ENCODE data around the gene MINAR1.

Gene MINAR1

GRCh38 chr15:79458491-79458890 lies 26.4 kb downstream of the MINAR1 start:
- Histone ChIP-seq H3K9ac (ENCODE audit: low read length) (no peak overlapping the region), H3K9me3 (ENCODE audit: insufficient read depth, low read depth, low read length) (no peaks in the 10 kb centered on the region), H3K79me1 (ENCODE audit: low read length) (no peaks in the 10 kb centered on the region), H2BK5ac (ENCODE audit: low read depth, low read length, poor library complexity) (no peak overlapping the region), H2BK120ac (ENCODE audit: insufficient read depth, low read length, poor library complexity) (no peak overlapping the region), H3K4me1 (ENCODE audit: control insufficient read depth in 1 of 2, insufficient read depth in 2 of 2, low read length in 2 of 2) (no peaks in the 10 kb centered on the region), H4K91ac (ENCODE audit: low read depth, low read length) (no peak overlapping the region), H4K12ac (ENCODE audit: low read depth, low read length) (no peak overlapping the region), H3K27ac (ENCODE audit: low read depth, low read length) (no peak overlapping the region), H4K8ac (ENCODE audit: low read depth, low read length) (no peak overlapping the region), H3K79me2 (ENCODE audit: control insufficient read depth, insufficient read depth, low read length, poor library complexity) (no peaks in the 10 kb centered on the region), H2AK5ac (ENCODE audit: low read length) (no peak overlapping the region), H3K36me3 (ENCODE audit: control insufficient read depth in 1 of 2, insufficient read depth in 2 of 2, low read length in 2 of 2) (peaks cover 0 to 1% of the 10 kb centered on the region in 2 experiments), H2BK12ac (ENCODE audit: low read length) (no peak overlapping the region), H3K4me3 (ENCODE audit: low read depth, low read length) (no peak overlapping the region), H3K23ac (ENCODE audit: low read length) (no peak overlapping the region), H3K14ac (ENCODE audit: low read length) (no peak overlapping the region), H2AFZ (ENCODE audit: insufficient read depth, low read length, poor library complexity) (no peak overlapping the region), H3K27me3 (ENCODE audit: insufficient read depth, low read length) (no peaks in the 10 kb centered on the region), H3K18ac (ENCODE audit: low read length) (no peak overlapping the region), H3K4me2 (ENCODE audit: low read length) (no peak overlapping the region), H3K4ac (ENCODE audit: low read depth, low read length) (no peak overlapping the region)
- no CpG with 5 or more reads among the region's 6 CpGs for WGBS (ENCODE audit: extremely low coverage, insufficient coverage, insufficient read length)
- no peak for DNase-seq

- H2BK120ac ChIP-seq (ENCODE audit: insufficient read depth, low read length, poor library complexity), result no peak overlapping the region
- no peak overlapping the region for H2AK5ac ChIP-seq (ENCODE audit: low read length)
- H2BK5ac ChIP-seq (ENCODE audit: low read depth, low read length, poor library complexity), result no peak overlapping the region
- no peaks in the 10 kb centered on the region for H3K79me2 ChIP-seq (ENCODE audit: control insufficient read depth, insufficient read depth, low read length, poor library complexity)
- H2AFZ ChIP-seq (ENCODE audit: insufficient read depth, low read length, poor library complexity), result no peak overlapping the region
- no peak overlapping the region for H4K91ac ChIP-seq (ENCODE audit: low read depth, low read length)
- H4K12ac ChIP-seq (ENCODE audit: low read depth, low read length), result no peak overlapping the region
- WGBS (ENCODE audit: extremely low coverage, insufficient coverage, insufficient read length), result no CpG with 5 or more reads among the region's 1 CpG
- no peak overlapping the region for H3K14ac ChIP-seq (ENCODE audit: low read length)
- no peak overlapping the region for H4K8ac ChIP-seq (ENCODE audit: low read depth, low read length)
- no peak overlapping the region for H3K27ac ChIP-seq (ENCODE audit: low read depth, low read length)
- no peaks in the 10 kb centered on the region for H3K79me1 ChIP-seq (ENCODE audit: low read length)
- H3K4me2 ChIP-seq (ENCODE audit: low read length), result no peak overlapping the region
- no peak overlapping the region for H3K18ac ChIP-seq (ENCODE audit: low read length)
- no peak for DNase-seq
- no peak overlapping the region for H3K4ac ChIP-seq (ENCODE audit: low read depth, low read length)
- H3K36me3 ChIP-seq (ENCODE audit: control insufficient read depth in 1 of 2, insufficient read depth in 2 of 2, low read length in 2 of 2), result peaks cover 0 to 3% of the 10 kb centered on the region in 2 experiments
- H3K9me3 ChIP-seq (ENCODE audit: insufficient read depth, low read depth, low read length), result no peaks in the 10 kb centered on the region
- no peak overlapping the region for H3K9ac ChIP-seq (ENCODE audit: low read length)
- H3K4me1 ChIP-seq (ENCODE audit: control insufficient read depth in 1 of 2, insufficient read depth in 2 of 2, low read length in 2 of 2), result no peaks in the 10 kb centered on the region
- H2BK12ac ChIP-seq (ENCODE audit: low read length), result no peak overlapping the region
- no peak overlapping the region for H3K23ac ChIP-seq (ENCODE audit: low read length)
- H3K4me3 ChIP-seq (ENCODE audit: low read depth, low read length), result no peak overlapping the region
- no peaks in the 10 kb centered on the region for H3K27me3 ChIP-seq (ENCODE audit: insufficient read depth, low read length)
Observed at GRCh38 chr15:79459666-79460065, 27.5 kb downstream of the MINAR1 start.

- no peak overlapping the region for H3K4me2 ChIP-seq (ENCODE audit: low read length)
- H4K8ac ChIP-seq (ENCODE audit: low read depth, low read length), result no peak overlapping the region
- H3K9ac ChIP-seq (ENCODE audit: low read length), result no peak overlapping the region
- H3K4me1 ChIP-seq (ENCODE audit: control insufficient read depth in 1 of 2, insufficient read depth in 2 of 2, low read length in 2 of 2), result no peaks in the 10 kb centered on the region
- DNase-seq, result peak in 1 of 2 donors; percentile 37
- H3K27ac ChIP-seq (ENCODE audit: low read depth, low read length), result no peak overlapping the region
- H3K79me2 ChIP-seq (ENCODE audit: control insufficient read depth, insufficient read depth, low read length, poor library complexity), result no peaks in the 10 kb centered on the region
- H3K4ac ChIP-seq (ENCODE audit: low read depth, low read length), result no peak overlapping the region
- H2AK5ac ChIP-seq (ENCODE audit: low read length), result no peak overlapping the region
- H3K9me3 ChIP-seq (ENCODE audit: insufficient read depth, low read depth, low read length), result no peaks in the 10 kb centered on the region
- no peak overlapping the region for H2BK5ac ChIP-seq (ENCODE audit: low read depth, low read length, poor library complexity)
- no peak overlapping the region for H3K14ac ChIP-seq (ENCODE audit: low read length)
- H3K36me3 ChIP-seq (ENCODE audit: control insufficient read depth in 1 of 2, insufficient read depth in 2 of 2, low read length in 2 of 2), result peaks cover 0 to 3% of the 10 kb centered on the region in 2 experiments
- no peak overlapping the region for H4K12ac ChIP-seq (ENCODE audit: low read depth, low read length)
- H2BK12ac ChIP-seq (ENCODE audit: low read length), result no peak overlapping the region
- H3K79me1 ChIP-seq (ENCODE audit: low read length), result no peaks in the 10 kb centered on the region
- no peak overlapping the region for H3K18ac ChIP-seq (ENCODE audit: low read length)
- H2BK120ac ChIP-seq (ENCODE audit: insufficient read depth, low read length, poor library complexity), result no peak overlapping the region
- H3K23ac ChIP-seq (ENCODE audit: low read length), result no peak overlapping the region
- H4K91ac ChIP-seq (ENCODE audit: low read depth, low read length), result no peak overlapping the region
- no peaks in the 10 kb centered on the region for H3K27me3 ChIP-seq (ENCODE audit: insufficient read depth, low read length)
- no peak overlapping the region for H2AFZ ChIP-seq (ENCODE audit: insufficient read depth, low read length, poor library complexity)
- H3K4me3 ChIP-seq (ENCODE audit: low read depth, low read length), result peak overlapping the region; percentile 12
- no CpG with 5 or more reads among the region's 18 CpGs for WGBS (ENCODE audit: extremely low coverage, insufficient coverage, insufficient read length)
Observed at GRCh38 chr15:79463043-79463780, 31.1 kb downstream of the MINAR1 start.

- Histone ChIP-seq H3K36me3 (ENCODE audit: control insufficient read depth in 1 of 2, insufficient read depth in 2 of 2, low read length in 2 of 2) (peaks cover 0 to 2% of the 10 kb centered on the region in 2 experiments), H2AFZ (ENCODE audit: insufficient read depth, low read length, poor library complexity) (no peak overlapping the region), H3K4me1 (ENCODE audit: control insufficient read depth in 1 of 2, insufficient read depth in 2 of 2, low read length in 2 of 2) (no peaks in the 10 kb centered on the region), H3K18ac (ENCODE audit: low read length) (no peak overlapping the region), H3K79me2 (ENCODE audit: control insufficient read depth, insufficient read depth, low read length, poor library complexity) (no peaks in the 10 kb centered on the region), H2BK120ac (ENCODE audit: insufficient read depth, low read length, poor library complexity) (no peak overlapping the region), H4K12ac (ENCODE audit: low read depth, low read length) (no peak overlapping the region), H3K9me3 (ENCODE audit: insufficient read depth, low read depth, low read length) (no peaks in the 10 kb centered on the region), H2BK5ac (ENCODE audit: low read depth, low read length, poor library complexity) (no peak overlapping the region), H3K9ac (ENCODE audit: low read length) (no peak overlapping the region), H4K8ac (ENCODE audit: low read depth, low read length) (no peak overlapping the region), H2AK5ac (ENCODE audit: low read length) (no peak overlapping the region), H3K79me1 (ENCODE audit: low read length) (no peaks in the 10 kb centered on the region), H3K4me2 (ENCODE audit: low read length) (no peak overlapping the region), H4K91ac (ENCODE audit: low read depth, low read length) (no peak overlapping the region), H2BK12ac (ENCODE audit: low read length) (no peak overlapping the region), H3K27ac (ENCODE audit: low read depth, low read length) (no peak overlapping the region), H3K23ac (ENCODE audit: low read length) (no peak overlapping the region), H3K4me3 (ENCODE audit: low read depth, low read length) (no peak overlapping the region), H3K27me3 (ENCODE audit: insufficient read depth, low read length) (no peaks in the 10 kb centered on the region), H3K4ac (ENCODE audit: low read depth, low read length) (no peak overlapping the region), H3K14ac (ENCODE audit: low read length) (no peak overlapping the region)
- no CpG with 5 or more reads among the region's 4 CpGs for WGBS (ENCODE audit: extremely low coverage, insufficient coverage, insufficient read length)
- DNase-seq, result no peak
Observed at GRCh38 chr15:79463781-79464270, 31.7 kb downstream of the MINAR1 start.
